Fibroblast of skin of abdomen (primary cell): ENCODE data around the gene NRXN3.
"Not testable (repeated sequence)": the region's sequence is repeated elsewhere in the genome, so short reads cannot be mapped to it uniquely, and the experiment has no call there.

ENCODE experiments used
- DNase-seq: peaks from one replicate; pipeline ENCODE4 v3.0.0-alpha.2; 2013

NRXN3 gene

DNA sequence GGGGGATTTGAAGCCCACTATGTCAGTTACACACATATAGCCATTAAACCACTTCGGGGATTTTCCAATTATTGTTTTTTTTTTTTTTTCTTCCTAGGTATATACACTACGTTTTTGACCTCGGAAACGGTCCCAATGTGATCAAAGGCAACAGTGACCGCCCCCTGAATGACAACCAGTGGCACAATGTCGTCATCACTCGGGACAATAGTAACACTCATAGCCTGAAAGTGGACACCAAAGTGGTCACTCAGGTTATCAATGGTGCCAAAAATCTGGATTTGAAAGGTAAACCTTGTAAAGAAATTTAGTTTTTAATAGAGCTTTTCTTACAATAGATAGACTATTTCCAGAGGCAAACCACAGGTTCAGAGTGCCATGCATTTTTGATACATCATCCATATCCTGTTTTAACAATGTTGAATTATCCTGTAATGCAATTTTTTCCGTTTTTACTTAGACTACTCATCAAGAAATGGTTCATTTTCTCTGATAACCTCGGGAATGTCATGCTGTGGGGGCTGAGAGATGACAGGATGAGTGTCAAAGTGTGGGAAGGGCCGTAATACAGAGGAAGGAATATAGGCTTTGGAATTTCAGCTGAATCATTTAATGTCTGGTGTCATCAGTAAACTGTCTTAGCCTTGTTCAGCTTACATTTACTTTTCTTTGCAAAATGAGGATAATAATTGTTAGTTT, 797.1 kb downstream of the NRXN3 start:
- DNase-seq, result peak; percentile 85

- no peak for DNase-seq
These were observed 798.1 kb downstream of the NRXN3 start for GRCh38 chr14:78968265-78968664.

- no peak for DNase-seq
These were observed 800.5 kb downstream of the NRXN3 start for GRCh38 chr14:78970677-78971076.

DNA sequence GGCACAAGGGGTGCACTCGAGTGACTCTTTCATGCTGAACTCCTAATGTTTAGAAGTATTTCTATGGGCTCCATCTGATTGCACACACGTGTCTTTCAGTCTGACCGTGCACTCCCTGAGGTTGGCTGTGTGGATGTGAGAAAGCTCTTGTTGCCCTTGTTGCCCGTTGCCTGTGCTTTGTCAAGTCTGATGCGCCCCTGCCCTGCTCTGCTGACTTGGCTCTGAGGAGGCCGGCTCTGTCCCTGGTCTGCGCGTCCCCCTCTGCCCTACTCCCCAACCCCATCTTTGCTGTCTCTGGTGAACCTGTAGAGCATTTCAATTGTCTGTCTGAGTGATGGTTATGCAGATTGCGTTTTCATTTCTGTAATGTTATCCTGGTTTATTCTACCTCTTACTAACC, 802.3 kb downstream of the NRXN3 start:
- DNase-seq, result no peak

DNA sequence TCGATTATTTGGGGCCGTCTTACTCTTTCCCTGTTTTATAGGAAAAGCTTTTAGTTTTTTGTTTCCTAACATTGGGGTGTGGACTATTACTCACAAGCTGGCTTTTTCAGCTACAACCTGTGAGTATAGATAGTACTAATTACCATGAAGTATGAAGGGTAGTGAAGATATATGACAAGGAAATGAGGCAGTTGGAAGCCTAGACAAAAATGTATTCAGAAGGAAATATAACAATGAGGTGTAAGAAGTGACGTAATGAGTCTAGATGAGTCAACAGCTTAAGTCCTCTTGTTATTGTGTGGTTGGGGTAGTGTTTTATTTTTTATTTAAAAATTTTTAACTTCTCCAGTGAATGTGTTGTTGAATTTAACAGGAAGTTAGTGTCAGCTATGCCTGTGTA, 804.5 kb downstream of the NRXN3 start:
- DNase-seq, result peak; percentile 53

DNA sequence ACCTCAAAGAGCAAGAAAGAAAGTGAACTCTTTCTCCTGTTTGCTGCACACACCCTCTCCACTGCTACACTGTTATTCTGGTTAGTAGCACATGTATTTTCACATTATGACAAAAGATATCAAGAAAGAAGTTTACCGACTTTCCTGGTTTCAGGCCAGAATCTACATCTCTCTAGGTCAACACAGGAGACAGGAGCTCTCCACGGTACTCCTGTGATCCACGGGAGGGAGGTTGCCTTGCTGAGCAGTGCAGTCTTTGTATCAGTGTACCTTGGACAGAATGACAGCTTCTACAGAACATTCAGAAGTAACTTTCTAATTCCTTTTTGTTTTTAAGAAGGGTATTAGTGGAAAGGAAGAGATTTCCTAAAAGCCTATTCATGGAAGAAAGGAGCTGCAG, 805.6 kb downstream of the NRXN3 start:
- DNase-seq, result no peak

- no peak for DNase-seq
These were observed 808.7 kb downstream of the NRXN3 start for GRCh38 chr14:78978896-78979295.

DNA sequence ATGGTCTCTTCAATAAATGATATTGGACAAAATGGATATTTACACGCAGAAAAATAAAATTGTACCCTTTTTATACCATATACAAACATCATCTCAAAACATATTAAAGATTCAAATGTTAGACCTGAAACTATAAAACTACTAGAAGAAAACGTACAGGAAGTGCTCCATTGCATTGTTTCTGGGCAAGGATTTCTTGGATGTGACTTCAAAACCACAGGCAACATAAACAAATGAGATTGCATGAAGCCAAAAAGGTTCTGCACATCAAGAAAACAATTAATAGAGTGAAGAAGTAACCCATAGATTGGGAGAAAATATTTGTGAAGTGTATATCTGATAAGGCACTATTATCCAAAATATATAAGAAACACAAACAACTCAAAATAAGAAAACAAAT, 812.4 kb downstream of the NRXN3 start:
- DNase-seq, result no peak

DNA sequence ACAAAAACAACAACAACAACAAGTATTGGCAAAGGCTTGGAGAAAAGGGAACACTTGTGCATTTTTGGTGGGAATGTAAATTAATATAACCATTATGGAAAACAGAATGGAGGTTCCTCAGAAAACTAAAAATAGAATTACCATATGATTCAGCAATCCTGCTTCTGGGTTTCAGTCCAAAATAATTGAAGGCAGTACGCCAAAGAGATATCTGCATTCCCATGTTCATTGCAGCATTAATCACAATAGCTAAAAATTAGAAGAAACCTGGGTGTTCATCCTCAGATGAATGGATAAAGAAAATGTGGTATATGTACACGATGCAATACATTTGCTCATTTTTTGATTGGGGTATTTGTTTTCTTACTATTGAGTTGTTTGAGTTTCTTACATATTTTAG, 813.0 kb downstream of the NRXN3 start:
- peak; percentile 80 for DNase-seq

DNA sequence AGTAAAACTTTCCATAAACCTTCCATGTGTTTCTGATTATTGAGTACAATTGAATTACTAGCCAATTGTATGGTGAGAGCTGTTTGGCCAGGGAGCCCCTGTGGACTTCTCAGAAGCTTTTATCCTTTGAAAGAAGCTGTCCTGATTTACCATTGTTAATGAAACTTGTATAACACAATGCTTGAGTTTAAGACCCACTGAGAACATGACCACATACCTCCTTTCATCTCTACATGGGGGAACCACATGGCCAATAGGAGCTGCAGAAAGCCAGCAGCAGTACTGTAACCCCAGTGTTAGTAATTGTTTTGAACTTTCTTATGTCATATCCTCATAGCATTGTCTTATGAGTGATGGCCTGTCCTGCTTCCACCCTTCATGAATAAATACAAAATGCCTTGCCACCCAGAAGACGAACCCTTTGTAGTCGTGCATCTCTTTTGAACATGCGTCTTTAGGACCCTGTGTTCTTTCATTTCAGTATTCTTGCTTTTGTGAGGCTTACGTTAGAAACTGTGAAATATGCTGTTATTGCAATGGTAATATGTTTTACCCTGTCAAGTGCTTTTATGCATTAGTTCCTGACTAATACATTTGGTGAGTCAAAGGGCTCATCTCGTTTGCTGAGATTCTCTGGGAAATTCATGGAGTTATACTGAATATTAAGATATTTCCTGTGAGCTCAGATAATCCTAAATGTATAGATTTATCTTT, 815.7 kb downstream of the NRXN3 start:
- DNase-seq, result peak; percentile 81

DNA sequence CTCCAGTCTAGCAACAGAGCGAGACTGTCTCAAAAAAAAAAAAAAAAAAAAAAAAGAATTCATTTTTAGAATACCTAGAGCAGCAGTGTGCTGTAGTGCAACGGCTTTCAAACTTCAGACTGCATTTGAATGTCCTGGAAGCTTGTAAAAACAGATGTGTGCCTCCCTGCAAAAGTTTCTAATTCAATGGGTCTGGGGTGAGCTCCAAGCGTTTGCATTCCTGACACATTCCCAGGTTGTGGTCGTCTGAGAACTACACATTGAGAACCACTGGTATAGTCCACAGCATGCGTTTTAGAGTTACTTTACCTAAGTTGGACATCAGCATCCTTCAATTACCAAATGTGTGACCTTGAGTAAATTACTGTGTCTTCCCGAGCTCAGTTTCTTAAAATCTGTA, 816.8 kb downstream of the NRXN3 start:
- DNase-seq, result peak; percentile 39

DNA sequence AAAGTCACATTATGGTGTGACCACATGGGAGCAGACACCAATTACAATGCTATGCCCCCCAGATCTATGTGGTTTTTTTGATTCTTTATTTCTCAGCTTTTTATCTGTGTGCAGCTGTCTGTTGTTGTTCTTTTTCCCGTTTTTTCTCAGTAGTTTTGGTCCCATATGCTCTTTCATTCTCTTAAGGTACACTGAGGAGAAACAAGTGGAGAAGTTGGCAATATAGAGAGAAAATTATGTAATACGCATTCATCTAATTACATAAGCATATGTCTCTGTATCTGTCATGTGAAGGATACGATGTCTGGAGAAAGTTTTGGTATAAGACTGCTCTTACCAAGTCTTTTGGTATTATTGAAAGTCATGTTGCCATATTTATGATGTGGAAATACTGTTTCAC, 819.0 kb downstream of the NRXN3 start:
- DNase-seq, result no peak

DNA sequence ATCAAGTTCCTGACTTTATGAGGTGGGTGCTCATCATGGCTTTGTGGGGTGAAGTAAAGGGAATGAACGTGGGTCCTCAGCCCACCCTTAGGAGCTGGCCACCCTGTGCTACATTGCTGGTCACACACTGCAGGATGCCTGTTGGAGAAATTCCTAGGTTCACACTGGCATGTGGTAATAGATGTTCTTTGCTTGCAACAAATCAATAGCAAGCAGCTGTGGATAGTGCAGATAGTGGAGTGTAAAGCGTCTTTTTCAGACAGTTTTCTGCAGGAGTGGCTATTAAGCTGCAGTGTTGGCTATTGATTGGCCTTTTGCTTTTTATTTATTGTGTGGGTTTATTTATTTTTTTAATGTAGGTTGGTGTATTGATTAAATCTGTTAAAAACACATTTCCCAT, 822.7 kb downstream of the NRXN3 start:
- DNase-seq, result no peak

- DNase-seq, result peak; percentile 63
These were observed 827.6 kb downstream of the NRXN3 start for GRCh38 chr14:78997811-78998210.

- peak; percentile 30 for DNase-seq
These were observed 839.1 kb downstream of the NRXN3 start for GRCh38 chr14:79009286-79009685.

- DNase-seq, result peak; percentile 66
These were observed 841.1 kb downstream of the NRXN3 start for GRCh38 chr14:79011091-79011919.

GRCh38 chr14:79011920-79012204, 841.7 kb downstream of the NRXN3 start:
- DNase-seq, result peak; percentile 54

- DNase-seq, result peak; percentile 95
These were observed 846.8 kb downstream of the NRXN3 start for GRCh38 chr14:79016828-79017505.

DNA sequence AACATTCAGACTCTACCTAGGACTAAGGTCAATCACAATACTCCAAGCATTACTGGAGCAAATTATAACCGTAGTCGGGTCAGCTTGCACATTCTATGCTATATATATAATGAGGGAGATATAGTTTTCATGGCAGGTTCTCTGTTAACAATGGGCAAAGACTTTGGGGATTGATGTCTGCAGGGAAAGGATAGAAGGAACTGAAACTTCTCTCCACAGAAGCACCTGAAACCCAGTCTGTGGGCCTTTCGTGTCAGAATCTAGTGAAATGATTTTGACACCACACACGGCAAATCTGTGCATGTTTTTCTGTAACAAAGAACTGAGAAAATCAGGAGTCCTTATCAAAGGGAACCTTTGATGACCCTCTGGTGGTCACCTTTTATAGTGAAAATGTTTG, 847.4 kb downstream of the NRXN3 start:
- no peak for DNase-seq

- DNase-seq, result peak; percentile 67
These were observed 848.7 kb downstream of the NRXN3 start for GRCh38 chr14:79018836-79019235.

- DNase-seq, result not testable (repeated sequence)
These were observed 849.7 kb downstream of the NRXN3 start for GRCh38 chr14:79019898-79020297.

DNA sequence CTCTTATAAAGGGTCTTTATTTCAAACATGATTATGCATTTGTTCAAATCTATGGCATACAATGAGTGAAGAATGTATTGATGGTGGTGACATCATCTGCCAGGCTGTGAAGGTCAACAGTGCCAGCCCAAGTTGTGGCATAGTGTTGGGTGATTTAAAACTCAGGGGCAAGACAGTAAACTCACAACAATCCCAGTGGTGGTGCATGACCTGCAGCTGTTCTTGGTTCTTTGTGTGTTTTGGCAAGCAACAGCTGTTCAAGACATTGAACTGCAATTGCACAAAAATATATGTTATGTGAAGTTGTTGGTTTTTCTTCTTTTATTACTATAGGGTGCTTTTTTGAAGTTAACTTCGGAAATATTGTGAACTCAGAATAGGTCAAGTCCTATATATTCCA, 851.6 kb downstream of the NRXN3 start:
- DNase-seq, result no peak

DNA sequence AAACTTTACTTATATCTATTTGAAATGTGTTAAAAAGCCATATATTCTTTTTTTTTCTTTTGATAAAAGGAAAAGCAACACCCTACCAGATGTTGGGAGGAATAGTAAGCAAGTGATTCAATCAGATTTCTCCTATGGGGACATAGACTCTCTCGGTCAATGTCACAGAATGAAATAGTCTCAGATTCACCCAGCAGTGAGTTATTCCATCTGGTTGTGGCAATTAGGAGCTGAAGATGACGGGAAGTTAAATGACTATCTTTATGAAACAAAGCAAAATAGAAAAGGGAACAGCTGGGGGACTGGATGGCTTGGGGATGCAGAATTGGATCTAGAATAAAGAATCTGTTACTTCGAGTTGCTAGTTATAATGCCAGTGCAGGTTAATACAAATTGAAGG, 857.0 kb downstream of the NRXN3 start:
- no peak for DNase-seq
